H1 (cell line): ENCODE data around the gene ANO2. TPM values are rescaled to one million over a fixed set of nuclear protein-coding genes. Genes with fewer than 3 reads are reported as not detected.

ENCODE experiments used
- ATF2 ChIP-seq: IDR thresholded peaks from 2 replicates; pipeline ENCODE4 v1.6.1; 2012; ENCODE audit warnings: low read length, inconsistent platforms
- NRF1 ChIP-seq: IDR thresholded peaks from 2 replicates; pipeline ENCODE4 v1.6.1; 2011; ENCODE audit warnings: mild to moderate bottlenecking, low read depth, low read length, improper control_type of control experiment
- PHF8 ChIP-seq: fragments of 200-600 bp; sonication (generic); conservative IDR thresholded peaks from 2 replicates; pipeline ENCODE4 v1.7.1; 2012; ENCODE audit warnings: low read depth, mild to moderate bottlenecking, inconsistent platforms, low read length, moderate library complexity
- RAD21 ChIP-seq, 2 experiments: IDR thresholded peaks in 1 of 2; conservative IDR thresholded peaks in 1 of 2; 2 replicates each; pipeline ENCODE4 v1.6.1; 2011; ENCODE audit warnings: low read depth in 2 of 2, low read length in 2 of 2, improper control_type of control experiment in 1 of 2, inconsistent platforms in 1 of 2, mild to moderate bottlenecking in 1 of 2, moderate library complexity in 1 of 2
- RNF2 ChIP-seq: fragments of 200-900, 300-1000 bp; sonication (generic); IDR thresholded peaks from 2 replicates; pipeline ENCODE4 v1.7.1; 2016; ENCODE audit warnings: borderline replicate concordance, low read depth, mild to moderate bottlenecking, antibody characterized with exemption, low read length; ENCODE audit not compliant: poor library complexity, severe bottlenecking; ENCODE audit errors: missing control alignments
- polyA plus RNA-seq, 7 experiments: library from polyadenylated mRNA; depleted of rRNA in 3 of 7; stranded (reverse) in 5 of 7; unstranded in 2 of 7; fragments of >200 nt in 5 of 7; fragments of 200-250 nt in 2 of 7; gene quantifications; 1 replicate in 5 of 7; 2 replicates in 1 of 7; 4 replicates in 1 of 7; pipeline versions ENCODE4 v1.2.1 to v1.2.3, GENCODE V29; 2011 to 2013; ENCODE audit warnings: missing spikeins in 2 of 7, mixed read lengths in 2 of 7
- total RNA-seq: library from RNA; stranded (reverse); fragmentation: NEBNext Ultra II Directional; extraction: Animal tissue kit (Norgen Biotek cat#: 25700); gene quantifications from 2 replicates; pipeline ENCODE4 v1.2.1, GENCODE V29; 2021

The ANO2 gene
- total and polyA plus RNA-seq, 2 of the 8 experiments (the other 6 are each of a cell fraction or from before 2014, with no cell fraction given), result 1.9 to 5.5 TPM

GRCh38 chr12:5661811-5662210 lies 283.2 kb downstream of the ANO2 start (continued):
- TF ChIP-seq ATF2 (no peak), NRF1 (no peak), RAD21 (IDR thresholded peaks at IDR 0.05 in 1 of 2, conservative IDR thresholded peaks at IDR 0.05 in 1 of 2; ENCODE audit: low read depth in 2 of 2, low read length in 2 of 2) (no peak), PHF8 (no peak), RNF2 (no peak)
